ENCODE measurements around the gene REXO5.

- no peak for TF ChIP-seq CTCF (CRISPR knock-in tag; IDR thresholded peaks at IDR 0.05)
- TF ChIP-seq ZBTB21 (CRISPR knock-in tag; IDR thresholded peaks at IDR 0.05), result no peak
- TF ChIP-seq ZNF274 (CRISPR knock-in tag; IDR thresholded peaks at IDR 0.05), result no peak
- no peak for TF ChIP-seq SUZ12 (IDR thresholded peaks at IDR 0.05; ENCODE audit: low read depth, low read length)
Measured at GRCh38 chr16:20886320-20886719, 80.0 kb downstream of the REXO5 start.

Data from HepG2 (cell line).